ENCODE measurements around the gene SCO2.

The SCO2 gene

DNA sequence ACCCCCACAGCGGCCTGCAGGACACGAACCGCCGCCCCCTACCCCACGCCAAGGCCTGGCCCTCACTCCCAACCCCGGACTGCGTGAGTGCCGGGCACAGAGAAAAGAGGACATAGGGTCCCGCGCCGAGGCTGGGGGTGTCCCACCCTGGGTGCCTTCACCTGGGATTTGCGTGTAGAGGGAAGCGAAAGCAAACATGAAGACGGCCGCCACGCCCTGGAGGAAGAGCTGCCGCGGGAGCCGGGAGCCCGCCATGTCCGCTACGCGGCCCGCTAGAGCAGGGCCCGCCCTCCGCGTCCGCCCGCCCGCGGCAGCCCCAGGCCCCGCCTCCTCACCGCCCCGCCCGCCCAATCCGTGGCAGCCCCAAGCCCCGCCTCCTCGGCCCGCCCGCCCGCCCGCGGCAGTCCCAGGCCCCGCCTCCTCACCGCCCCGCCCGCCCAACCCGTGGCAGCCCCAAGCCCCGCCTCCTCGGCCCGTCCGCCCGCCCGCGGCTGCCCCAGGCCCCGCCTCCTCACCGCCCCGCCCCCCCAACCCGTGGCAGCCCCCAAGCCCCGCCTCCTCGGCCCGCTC is 17.9 kb downstream of the SCO2 start, which contains the start of gene LMF2:
LMF2 (minus strand) TSS at position 282 of the 570 bp plus-strand sequence; CDS start at position 255, 27 bp downstream.
- Histone ChIP-seq H3K4me1 (ENCODE audit: control insufficient read depth, insufficient read depth, low read length) (peaks cover 8% of the 10 kb centered on the region), H3K9me3 (ENCODE audit: control insufficient read depth, insufficient read depth, low read depth, low read length) (no peaks in the 10 kb centered on the region), H3K27ac (ENCODE audit: extremely low read depth, low read depth, low read length) (peak within 1 kb of the TSS; percentile 97), H3K4me3 (ENCODE audit: low read depth, low read length) (peak within 1 kb of the TSS; percentile 100), H3K36me3 (ENCODE audit: control insufficient read depth in 2 of 2, insufficient read depth in 1 of 2, low read length in 2 of 2) (peaks cover 2 to 42% of the 10 kb centered on the region in 2 experiments; a peak in 2 of 3 replicates)
- POLR2A ChIA-PET = interaction anchor here (0.5 to 6.0 kb wide), 27 partner anchors 9 to 264 kb away, joined by 3 to 189 read pairs (median 5); partner anchors contain the start of genes ARSA, CHKB, HDAC10 and KLHDC7B
- CTCF ChIA-PET = interaction anchor here (0.6 to 3.8 kb wide), 6 partner anchors 9 to 165 kb away, joined by 3 to 32 read pairs (median 8); partner anchors contain the start of genes SCO2 and SYCE3
- TF ChIP-seq EGR2 (tag by site-specific recombination; IDR thresholded peaks at IDR 0.05; ENCODE audit: low read depth) = 0 out of 2 replicates have a peak, but pooled peaks have one; percentile 29
- TF ChIP-seq ZNF548 (tag by site-specific recombination; IDR thresholded peaks at IDR 0.05) = no peak
- no peak for TF ChIP-seq SALL2 (tag by site-specific recombination; IDR thresholded peaks at IDR 0.05; ENCODE audit: borderline replicate concordance)
- TF ChIP-seq ZNF274 (IDR thresholded peaks at IDR 0.05; ENCODE audit: low read length) = no peak
- no peak for TF ChIP-seq ZNF274 (tag by site-specific recombination; IDR thresholded peaks at IDR 0.05; ENCODE audit: borderline replicate concordance)
- TF ChIP-seq ZNF561 (tag by site-specific recombination; IDR thresholded peaks at IDR 0.05; ENCODE audit: borderline replicate concordance) = peak; percentile 48; the same call in 1 of the 2 replicates
- TF ChIP-seq YY1 (tag by site-specific recombination; IDR thresholded peaks at IDR 0.05) = peak; percentile 73
- 0 out of 2 replicates have a peak, but pooled peaks have one; percentile 32 for TF ChIP-seq ZSCAN30 (tag by site-specific recombination; IDR thresholded peaks at IDR 0.05)
- no peak for TF ChIP-seq ZNF19 (tag by site-specific recombination; IDR thresholded peaks at IDR 0.05; ENCODE audit: low read depth)
- no peak for TF ChIP-seq TRIM28 (IDR thresholded peaks at IDR 0.05; ENCODE audit: borderline replicate concordance, low read length)
- TF ChIP-seq ZNF521 (tag by site-specific recombination; IDR thresholded peaks at IDR 0.05) = no peak
- no peak for TF ChIP-seq ZNF677 (tag by site-specific recombination; IDR thresholded peaks at IDR 0.05)
- TF ChIP-seq ZXDB (tag by site-specific recombination; IDR thresholded peaks at IDR 0.05) = peak; percentile 62
- TF ChIP-seq PBX3 (CRISPR knock-in tag; IDR thresholded peaks at IDR 0.05) = peak; percentile 38; the same call in 1 of the 2 replicates
- TF ChIP-seq ZNF423 (tag by site-specific recombination; IDR thresholded peaks at IDR 0.05) = no peak
- TF ChIP-seq, protein P1, sequence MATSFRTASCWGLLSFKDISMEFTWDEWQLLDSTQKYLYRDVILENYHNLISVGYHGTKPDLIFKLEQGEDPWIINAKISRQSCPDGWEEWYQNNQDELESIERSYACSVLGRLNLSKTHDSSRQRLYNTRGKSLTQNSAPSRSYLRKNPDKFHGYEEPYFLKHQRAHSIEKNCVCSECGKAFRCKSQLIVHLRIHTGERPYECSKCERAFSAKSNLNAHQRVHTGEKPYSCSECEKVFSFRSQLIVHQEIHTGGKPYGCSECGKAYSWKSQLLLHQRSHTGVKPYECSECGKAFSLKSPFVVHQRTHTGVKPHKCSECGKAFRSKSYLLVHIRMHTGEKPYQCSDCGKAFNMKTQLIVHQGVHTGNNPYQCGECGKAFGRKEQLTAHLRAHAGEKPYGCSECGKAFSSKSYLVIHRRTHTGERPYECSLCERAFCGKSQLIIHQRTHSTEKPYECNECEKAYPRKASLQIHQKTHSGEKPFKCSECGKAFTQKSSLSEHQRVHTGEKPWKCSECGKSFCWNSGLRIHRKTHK (tag by site-specific recombination; IDR thresholded peaks at IDR 0.05) = no peak
- TF ChIP-seq ZNF175 (tag by site-specific recombination; IDR thresholded peaks at IDR 0.05) = no peak
- TF ChIP-seq, protein P2, sequence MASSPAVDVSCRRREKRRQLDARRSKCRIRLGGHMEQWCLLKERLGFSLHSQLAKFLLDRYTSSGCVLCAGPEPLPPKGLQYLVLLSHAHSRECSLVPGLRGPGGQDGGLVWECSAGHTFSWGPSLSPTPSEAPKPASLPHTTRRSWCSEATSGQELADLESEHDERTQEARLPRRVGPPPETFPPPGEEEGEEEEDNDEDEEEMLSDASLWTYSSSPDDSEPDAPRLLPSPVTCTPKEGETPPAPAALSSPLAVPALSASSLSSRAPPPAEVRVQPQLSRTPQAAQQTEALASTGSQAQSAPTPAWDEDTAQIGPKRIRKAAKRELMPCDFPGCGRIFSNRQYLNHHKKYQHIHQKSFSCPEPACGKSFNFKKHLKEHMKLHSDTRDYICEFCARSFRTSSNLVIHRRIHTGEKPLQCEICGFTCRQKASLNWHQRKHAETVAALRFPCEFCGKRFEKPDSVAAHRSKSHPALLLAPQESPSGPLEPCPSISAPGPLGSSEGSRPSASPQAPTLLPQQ (tag by site-specific recombination; IDR thresholded peaks at IDR 0.05) = no peak
- no peak for TF ChIP-seq ZNF292 (tag by site-specific recombination; IDR thresholded peaks at IDR 0.05; ENCODE audit: borderline replicate concordance, low read depth)
- peak; percentile 81; the same call in 1 of the 2 replicates for TF ChIP-seq HOXC10 (CRISPR knock-in tag; IDR thresholded peaks at IDR 0.05)
- TF ChIP-seq ZBTB20 (tag by site-specific recombination; IDR thresholded peaks at IDR 0.05) = peak; percentile 24; the same call in 1 of the 2 replicates
- peak; percentile 63 for TF ChIP-seq KLF1 (tag by site-specific recombination; IDR thresholded peaks at IDR 0.05)
- peak; percentile 38; the same call in 1 of the 2 replicates for TF ChIP-seq SP3 (tag by site-specific recombination; IDR thresholded peaks at IDR 0.05)
- 0 out of 2 replicates have a peak, but pooled peaks have one; percentile 42 for TF ChIP-seq ZNF24 (tag by site-specific recombination; IDR thresholded peaks at IDR 0.05)
- TF ChIP-seq ZNF341 (tag by site-specific recombination; IDR thresholded peaks at IDR 0.05; ENCODE audit: low read depth) = peak; percentile 77; the same call in 1 of the 2 replicates
- peak; percentile 85 for TF ChIP-seq GLIS2 (tag by site-specific recombination; IDR thresholded peaks at IDR 0.05)
- TF ChIP-seq KLF7 (tag by site-specific recombination; IDR thresholded peaks at IDR 0.05; ENCODE audit: borderline replicate concordance) = peak; percentile 81; the same call in 1 of the 2 replicates
- peak; percentile 56; the same call in 1 of the 2 replicates for TF ChIP-seq ZNF610 (tag by site-specific recombination; IDR thresholded peaks at IDR 0.05; ENCODE audit: borderline replicate concordance)
- 0 out of 2 replicates have a peak, but pooled peaks have one; percentile 33 for TF ChIP-seq KLF16 (tag by site-specific recombination; IDR thresholded peaks at IDR 0.05)
- TF ChIP-seq ZNF596 (tag by site-specific recombination; IDR thresholded peaks at IDR 0.05) = no peak
- TF ChIP-seq, protein P3, sequence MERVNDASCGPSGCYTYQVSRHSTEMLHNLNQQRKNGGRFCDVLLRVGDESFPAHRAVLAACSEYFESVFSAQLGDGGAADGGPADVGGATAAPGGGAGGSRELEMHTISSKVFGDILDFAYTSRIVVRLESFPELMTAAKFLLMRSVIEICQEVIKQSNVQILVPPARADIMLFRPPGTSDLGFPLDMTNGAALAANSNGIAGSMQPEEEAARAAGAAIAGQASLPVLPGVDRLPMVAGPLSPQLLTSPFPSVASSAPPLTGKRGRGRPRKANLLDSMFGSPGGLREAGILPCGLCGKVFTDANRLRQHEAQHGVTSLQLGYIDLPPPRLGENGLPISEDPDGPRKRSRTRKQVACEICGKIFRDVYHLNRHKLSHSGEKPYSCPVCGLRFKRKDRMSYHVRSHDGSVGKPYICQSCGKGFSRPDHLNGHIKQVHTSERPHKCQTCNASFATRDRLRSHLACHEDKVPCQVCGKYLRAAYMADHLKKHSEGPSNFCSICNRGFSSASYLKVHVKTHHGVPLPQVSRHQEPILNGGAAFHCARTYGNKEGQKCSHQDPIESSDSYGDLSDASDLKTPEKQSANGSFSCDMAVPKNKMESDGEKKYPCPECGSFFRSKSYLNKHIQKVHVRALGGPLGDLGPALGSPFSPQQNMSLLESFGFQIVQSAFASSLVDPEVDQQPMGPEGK (tag by site-specific recombination; IDR thresholded peaks at IDR 0.05) = peak; percentile 53
- peak; percentile 49 for TF ChIP-seq GLIS1 (tag by site-specific recombination; IDR thresholded peaks at IDR 0.05)
- no peak for TF ChIP-seq ZNF501 (tag by site-specific recombination; IDR thresholded peaks at IDR 0.05)
- TF ChIP-seq ZEB2 (tag by site-specific recombination; IDR thresholded peaks at IDR 0.05) = 0 out of 2 replicates have a peak, but pooled peaks have one; percentile 16
